HepG2 (cell line): ENCODE data around the gene STAT6. TPM values are rescaled to one million over a fixed set of nuclear protein-coding genes. Genes with fewer than 3 reads are reported as not detected.
"Not testable (repeated sequence)": the region's sequence is repeated elsewhere in the genome, so short reads cannot be mapped to it uniquely, and the experiment has no call there.

ENCODE experiments used
- ATAC-seq: fragments of 200-7000 bp; cut with Tn5 transposase; 3 replicates; pipeline ENCODE4 v1.9.1; 2020; ENCODE audit warnings: mild to moderate bottlenecking, moderate library complexity
- BruUV-seq: library from RNA; stranded (reverse); fragments of 400-500 nt; replicated peaks from 2 replicates; lab custom pipeline; 2021; lab: Mats Ljungman, UMichigan
- CTCF ChIA-PET: fragments of 300-600 bp; formaldehyde crosslinking; extraction: SDS; loops from one replicate; lab custom pipeline; 2021; ENCODE audit warnings: low total read pairs, inconsistent platforms, low intra/inter-chr PET ratio; lab: Yijun Ruan, JAX
- POLR2A ChIA-PET: fragments of 350-600 bp; sonication (Branson Sonifier 250); formaldehyde crosslinking; loops from one replicate; lab custom pipeline; 2020; ENCODE audit warnings: antibody characterized with exemption, inconsistent platforms; lab: Yijun Ruan, JAX
- DNase-seq: peaks from one replicate; pipeline ENCODE4 v3.0.0-alpha.2; 2015; ENCODE audit warnings: low spot score
- FAIRE-seq: peaks from 3 replicates; lab custom pipeline; 2011; peaks lifted over from hg19 to GRCh38; lab: Jason Lieb, UNC
- H2AFZ ChIP-seq: one replicate; pipeline ENCODE4 v1.6.1; 2011; ENCODE audit warnings: low read length, inconsistent platforms
- H3K27ac ChIP-seq: fragments of 300-600 bp; 3 replicates; pipeline ENCODE4 v1.8.0; 2011; ENCODE audit warnings: mixed run types, mild to moderate bottlenecking, mixed read lengths, low read length, inconsistent platforms; ENCODE audit not compliant: insufficient read depth; ENCODE audit errors: extremely low read length
- H3K27me3 ChIP-seq, 2 experiments: fragments of 200-600 bp in 1 of 2; 2 replicates in 1 of 2; 3 replicates in 1 of 2; pipeline versions ENCODE4 v1.6.0 to v1.8.0; 2011; ENCODE audit warnings: low read length in 2 of 2, mild to moderate bottlenecking in 2 of 2, moderate library complexity in 2 of 2, inconsistent platforms in 1 of 2; ENCODE audit not compliant: insufficient read depth in 2 of 2, control insufficient read depth in 1 of 2
- H3K36me3 ChIP-seq, 2 experiments: fragments of 200-600 bp in 1 of 2; replicated peaks in 1 of 2; 2 replicates in 1 of 2; 3 replicates in 1 of 2; pipeline versions ENCODE4 v1.5.1 to v1.8.0; 2011; ENCODE audit warnings: low read length in 2 of 2, inconsistent platforms in 1 of 2; ENCODE audit not compliant: insufficient read depth in 2 of 2, control insufficient read depth in 1 of 2
- H3K4me1 ChIP-seq: 2 replicates; pipeline ENCODE4 v1.5.1; 2012; ENCODE audit warnings: low read length, inconsistent platforms; ENCODE audit not compliant: insufficient read depth
- H3K4me2 ChIP-seq: 2 replicates; pipeline ENCODE4 v1.6.0; 2011; ENCODE audit warnings: low read depth, low read length, inconsistent platforms
- H3K4me3 ChIP-seq, 3 experiments: fragments of 200-600 bp in 1 of 3; sonication (generic), shearing (Covaris generic) in 1 of 3; replicated peaks in 1 of 3; 2 replicates each; pipeline ENCODE4 v1.5.1; 2011 to 2016; ENCODE audit warnings: low read length in 3 of 3, inconsistent platforms in 2 of 3, low read depth in 2 of 3, mild to moderate bottlenecking in 2 of 3, control low read depth in 1 of 3, mixed read lengths in 1 of 3; ENCODE audit not compliant: insufficient read depth in 1 of 3
- H3K79me2 ChIP-seq: one replicate; pipeline ENCODE4 v1.6.1; 2011; ENCODE audit warnings: low read length, inconsistent platforms; ENCODE audit not compliant: insufficient read depth
- H3K9ac ChIP-seq: 2 replicates; pipeline ENCODE4 v1.6.0; 2011; ENCODE audit warnings: mild to moderate bottlenecking, low read depth, low read length, inconsistent platforms; ENCODE audit not compliant: insufficient read depth
- H3K9me3 ChIP-seq: 2 replicates; pipeline ENCODE4 v1.5.1; 2012; ENCODE audit warnings: mild to moderate bottlenecking, low read length
- H4K20me1 ChIP-seq: 2 replicates; pipeline ENCODE4 v1.6.0; 2011; ENCODE audit warnings: inconsistent platforms, mild to moderate bottlenecking, low read length, moderate library complexity; ENCODE audit not compliant: insufficient read depth
- BRD4 ChIP-seq: sonication (generic); formaldehyde crosslinking; IDR thresholded peaks from 2 replicates; pipeline ENCODE4 v1.4.0; 2020; ENCODE audit warnings: missing genetic modification reagents
- DPF2 ChIP-seq: sonication (generic); formaldehyde crosslinking; IDR thresholded peaks from 2 replicates; pipeline ENCODE4 v1.4.0; 2020; ENCODE audit warnings: mild to moderate bottlenecking, low read depth, missing genetic modification reagents, borderline replicate concordance
- ELF4 ChIP-seq: sonication (generic); formaldehyde crosslinking; IDR thresholded peaks from 2 replicates; pipeline ENCODE4 v1.5.0; 2020; ENCODE audit warnings: missing genetic modification reagents, mild to moderate bottlenecking, moderate library complexity, borderline replicate concordance
- GATA4 ChIP-seq: sonication (generic); IDR thresholded peaks from 2 replicates; pipeline ENCODE4 v1.6.1; 2016; ENCODE audit warnings: antibody characterized with exemption, low read depth, borderline replicate concordance
- JUN ChIP-seq: sonication (generic); formaldehyde crosslinking; IDR thresholded peaks from 2 replicates; pipeline ENCODE4 v1.4.0; 2020; ENCODE audit warnings: mild to moderate bottlenecking, missing genetic modification reagents
- MIER2 ChIP-seq: IDR thresholded peaks from 2 replicates; pipeline ENCODE4 v1.6.1; 2016; ENCODE audit warnings: missing biosample characterization, missing genetic modification reagents
- MXD4 ChIP-seq: IDR thresholded peaks from 2 replicates; pipeline ENCODE4 v1.6.1; 2016; ENCODE audit warnings: mild to moderate bottlenecking, missing biosample characterization, missing genetic modification reagents
- NCOA1 ChIP-seq: sonication (generic); formaldehyde crosslinking; IDR thresholded peaks from 2 replicates; pipeline ENCODE4 v1.9.0; 2021; ENCODE audit warnings: missing genetic modification reagents
- TAF15 ChIP-seq: fragments of 200-400 bp; formaldehyde crosslinking; IDR thresholded peaks from one replicate; pipeline ENCODE4 v1.6.1; 2018; ENCODE audit warnings: mild to moderate bottlenecking, low read depth, low read length; ENCODE audit not compliant: poor library complexity, severe bottlenecking
- ZFP36L2 ChIP-seq: sonication (generic); formaldehyde crosslinking; IDR thresholded peaks from 2 replicates; pipeline ENCODE4 v1.4.0; 2020; ENCODE audit warnings: missing genetic modification reagents
- ZKSCAN8 ChIP-seq: IDR thresholded peaks from 2 replicates; pipeline ENCODE4 v1.6.1; 2016; ENCODE audit warnings: borderline replicate concordance, missing genetic modification reagents, missing compliant biosample characterization
- ZNF282 ChIP-seq: fragments of 450-650 bp; IDR thresholded peaks from 2 replicates; pipeline ENCODE4 v1.6.1; 2018; ENCODE audit not compliant: partially characterized antibody
- ZNF3 ChIP-seq: IDR thresholded peaks from 2 replicates; pipeline ENCODE4 v1.7.0; 2017; ENCODE audit warnings: inconsistent platforms
- ZNF367 ChIP-seq: sonication (generic); formaldehyde crosslinking; IDR thresholded peaks from 2 replicates; pipeline ENCODE4 v1.4.0; 2020; ENCODE audit warnings: missing genetic modification reagents, borderline replicate concordance
- ZNF572 ChIP-seq: sonication (generic); formaldehyde crosslinking; IDR thresholded peaks from 2 replicates; pipeline ENCODE4 v1.5.1; 2020; ENCODE audit warnings: mild to moderate bottlenecking, missing genetic modification reagents
- ZNF614 ChIP-seq: IDR thresholded peaks from 2 replicates; pipeline ENCODE4 v1.6.1; 2018; ENCODE audit warnings: missing biosample characterization, missing genetic modification reagents, inconsistent platforms, borderline replicate concordance
- ZNF674 ChIP-seq: sonication (generic); formaldehyde crosslinking; IDR thresholded peaks from 2 replicates; pipeline ENCODE4 v1.5.0; 2020; ENCODE audit warnings: low read depth, mild to moderate bottlenecking, missing genetic modification reagents
- ZNF746 ChIP-seq: sonication (generic); formaldehyde crosslinking; IDR thresholded peaks from 2 replicates; pipeline ENCODE4 v1.8.0; 2022; ENCODE audit warnings: mild to moderate bottlenecking, missing genetic modification reagents
- ZNF761 ChIP-seq: sonication (generic); formaldehyde crosslinking; conservative IDR thresholded peaks from 2 replicates; pipeline ENCODE4 v1.4.0; 2020; ENCODE audit warnings: mild to moderate bottlenecking, missing genetic modification reagents
- WGBS: methylation state at CpG from one replicate; pipeline ENCODE4 v1.1.6; 2017; ENCODE audit warnings: low lambda C conversion rate; 5-methylcytosine and 5-hydroxymethylcytosine counted together
- in situ Hi-C: cut with HindIII; loops from 2 replicates; pipeline ENCODE4 v1.10.0; 2017; ENCODE audit warnings: low pct_unique_long_range_greater_than_20kb; ENCODE audit not compliant: extremely low pct_ligation_motif_present
- intact Hi-C: fragments of 100-400 bp; cut with micrococcal nuclease; formaldehyde crosslinking; loops from one replicate; pipeline ENCODE4 v1.10.0; 2022; ENCODE audit not compliant: unreplicated experiment
- polyA plus RNA-seq, 8 experiments: library from polyadenylated mRNA; depleted of rRNA in 3 of 8; stranded (reverse) in 7 of 8; unstranded in 1 of 8; fragments of >200 nt; fragmentation: Illumina TruSeq in 4 of 8; extraction: Trizol in 4 of 8; gene quantifications; 2 replicates each; pipeline versions ENCODE4 v1.2.1 to v1.2.3, GENCODE V29; 2011 to 2016; ENCODE audit warnings: low read depth in 4 of 8, missing spikeins in 1 of 8, mixed read lengths in 1 of 8; ENCODE audit not compliant: insufficient read depth in 1 of 8
- total RNA-seq, 5 experiments: library from RNA; depleted of rRNA; stranded (reverse); fragments of >200 nt; fragmentation: Illumina TruSeq; extraction: Trizol; gene quantifications; 2 replicates each; pipeline ENCODE4 v1.2.3, GENCODE V29; 2016; ENCODE audit warnings: low read depth in 1 of 5
- TF ChIP-seq, protein P1 (sequence below): sonication (generic); formaldehyde crosslinking; IDR thresholded peaks from 2 replicates; pipeline ENCODE4 v1.8.0; 2022; ENCODE audit warnings: mild to moderate bottlenecking, missing genetic modification reagents, moderate library complexity
- TF ChIP-seq, protein P2 (sequence below): sonication (generic); formaldehyde crosslinking; IDR thresholded peaks from 2 replicates; pipeline ENCODE4 v1.5.1; 2020; ENCODE audit warnings: missing genetic modification reagents, mild to moderate bottlenecking, borderline replicate concordance

STAT6 gene
- total and polyA plus RNA-seq, 2 of the 13 experiments (the other 11 are each of a cell fraction or from before 2014, with no cell fraction given), result 28.0 to 62.2 TPM

DNA sequence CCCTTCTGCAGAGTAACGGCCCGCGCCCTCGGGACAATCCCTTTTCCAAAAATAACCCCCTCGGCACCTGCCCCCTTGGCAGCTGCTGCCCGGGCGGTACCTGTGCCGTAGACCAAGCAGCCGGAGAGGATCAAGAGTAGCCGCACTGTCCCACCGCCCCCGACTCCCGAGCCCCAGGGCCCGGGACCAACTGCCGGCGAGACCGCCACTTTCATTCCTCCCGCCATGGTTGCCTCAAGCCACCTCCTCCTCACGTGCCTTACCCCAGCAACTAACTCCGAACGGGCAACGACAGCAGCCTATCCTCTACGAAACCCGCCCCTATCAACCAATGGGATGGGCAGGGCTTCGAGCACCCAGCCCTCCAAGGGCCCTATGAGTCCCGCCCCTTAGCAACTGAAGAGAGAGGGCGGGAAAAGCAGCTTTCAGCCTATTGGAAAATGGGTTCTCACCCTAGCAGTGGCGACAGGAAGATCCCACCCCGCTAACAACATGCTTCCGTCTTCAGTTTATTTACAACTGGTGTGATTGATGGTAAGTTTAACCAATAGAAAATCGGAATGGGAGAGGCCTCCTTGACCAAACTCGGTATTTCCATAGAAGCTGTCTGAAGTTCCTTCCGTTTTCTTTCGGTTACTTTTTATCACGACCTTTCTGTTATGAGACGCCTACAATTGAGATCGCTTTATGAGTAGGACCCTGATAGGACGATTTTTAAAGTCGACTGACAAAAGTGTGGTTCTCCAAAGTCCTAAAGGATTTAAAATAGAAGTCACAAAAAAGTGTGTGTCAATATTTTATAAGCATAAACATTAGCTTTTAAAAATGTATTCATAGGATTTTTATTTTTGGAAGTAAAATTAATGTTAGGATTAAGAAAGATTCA is 32.4 kb downstream of the STAT6 start, which contains the start of gene NEMP1 (continued):
- TF ChIP-seq, protein P1, sequence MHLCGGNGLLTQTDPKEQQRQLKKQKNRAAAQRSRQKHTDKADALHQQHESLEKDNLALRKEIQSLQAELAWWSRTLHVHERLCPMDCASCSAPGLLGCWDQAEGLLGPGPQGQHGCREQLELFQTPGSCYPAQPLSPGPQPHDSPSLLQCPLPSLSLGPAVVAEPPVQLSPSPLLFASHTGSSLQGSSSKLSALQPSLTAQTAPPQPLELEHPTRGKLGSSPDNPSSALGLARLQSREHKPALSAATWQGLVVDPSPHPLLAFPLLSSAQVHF (CRISPR knock-in tag), result peak; percentile 44; the same call in 1 of the 2 replicates
- TF ChIP-seq TAF15, result peak; percentile 82
- no peak for TF ChIP-seq ZNF761 (CRISPR knock-in tag)
- TF ChIP-seq ZNF3 (CRISPR knock-in tag), result no peak
- no peak for TF ChIP-seq ZNF282
- TF ChIP-seq ZNF674 (CRISPR knock-in tag), result no peak
- TF ChIP-seq ZNF367, result no peak
- no peak for TF ChIP-seq ZFP36L2 (CRISPR knock-in tag)
- TF ChIP-seq, protein P2, sequence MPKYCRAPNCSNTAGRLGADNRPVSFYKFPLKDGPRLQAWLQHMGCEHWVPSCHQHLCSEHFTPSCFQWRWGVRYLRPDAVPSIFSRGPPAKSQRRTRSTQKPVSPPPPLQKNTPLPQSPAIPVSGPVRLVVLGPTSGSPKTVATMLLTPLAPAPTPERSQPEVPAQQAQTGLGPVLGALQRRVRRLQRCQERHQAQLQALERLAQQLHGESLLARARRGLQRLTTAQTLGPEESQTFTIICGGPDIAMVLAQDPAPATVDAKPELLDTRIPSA, result no peak
- no peak for TF ChIP-seq DPF2 (CRISPR knock-in tag)
- no peak; the same call in 1 of the 2 replicates for TF ChIP-seq ZNF614 (CRISPR knock-in tag)
- TF ChIP-seq MXD4 (CRISPR knock-in tag), result peak; percentile 35; the same call in 1 of the 2 replicates
- peak; percentile 47; the same call in 1 of the 2 replicates for TF ChIP-seq NCOA1 (CRISPR knock-in tag)
- no peak; the same call in 1 of the 2 replicates for TF ChIP-seq ZNF746
- TF ChIP-seq ELF4, result no peak; the same call in 1 of the 2 replicates
- TF ChIP-seq JUN, result no peak
- no peak for TF ChIP-seq BRD4
- no peak for TF ChIP-seq GATA4
- no peak for TF ChIP-seq MIER2 (CRISPR knock-in tag)
- no peak for TF ChIP-seq ZNF572 (CRISPR knock-in tag)
- no peak for TF ChIP-seq ZKSCAN8 (CRISPR knock-in tag)

DNA sequence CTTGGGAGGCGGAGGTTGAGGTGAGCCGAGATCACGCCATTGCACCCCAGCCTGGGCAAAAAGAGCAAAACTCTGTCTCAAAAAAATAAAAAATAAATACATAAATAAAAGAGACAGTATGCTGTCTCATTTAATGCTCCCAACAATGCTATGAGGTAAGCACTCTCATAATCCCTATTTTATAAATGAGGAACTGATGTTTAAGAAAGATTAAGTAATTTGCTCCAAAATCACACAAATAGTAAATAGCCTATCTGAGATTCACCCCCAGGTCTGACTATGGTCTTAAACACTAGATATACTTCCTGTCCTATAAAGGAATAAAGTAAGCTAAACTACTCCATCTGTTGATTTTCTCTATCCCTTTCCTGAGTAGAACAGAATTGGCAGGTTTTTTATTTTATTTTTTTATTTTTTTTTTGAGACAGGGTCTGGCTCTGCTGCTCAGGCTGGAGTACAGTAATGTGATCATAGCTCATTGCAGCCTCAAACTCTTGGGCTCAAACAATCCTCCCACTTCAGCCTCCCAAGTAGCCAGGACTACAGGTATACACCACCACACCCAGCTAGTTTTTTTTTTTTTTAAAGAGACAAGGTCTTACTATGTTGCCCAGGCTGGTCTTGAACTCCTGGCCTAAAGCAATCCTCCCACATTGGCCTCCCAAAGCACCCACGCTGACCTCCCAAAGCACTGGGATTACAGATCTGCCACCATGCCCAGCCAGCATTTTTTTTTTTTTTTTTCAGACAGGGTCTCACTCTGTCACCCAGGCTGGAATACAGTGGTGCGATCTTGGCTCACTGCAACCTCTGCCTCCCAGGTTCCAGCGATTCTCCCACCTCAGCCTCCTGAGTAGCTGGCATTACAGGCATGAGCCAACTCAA is 37.4 kb downstream of the STAT6 start:
- FAIRE-seq, H3K9me3 ChIP-seq, H3K4me1 ChIP-seq, intact Hi-C loops, ATAC-seq, H3K79me2 ChIP-seq, H3K4me3 ChIP-seq, H3K27me3 ChIP-seq, H2AFZ ChIP-seq, H3K27ac ChIP-seq, H3K9ac ChIP-seq, H3K4me2 ChIP-seq, BruUV-seq, H4K20me1 ChIP-seq, DNase-seq: not testable (repeated sequence)
- ChIA-PET POLR2A (interaction anchor here (1.5 to 6.1 kb wide), 4 partner anchors 13 to 54 kb away, joined by 4 to 118 read pairs (median 8); partner anchors contain the start of genes LRP1 and STAT6), CTCF (interaction anchor here (3.0 kb wide), 1 partner anchor 39 kb away, joined by 12 read pairs; no protein-coding TSS in a partner anchor)
- peaks cover 2 to 17% of the 10 kb centered on the region in 2 experiments; a peak in 3 of 5 replicates for H3K36me3 ChIP-seq
- 95% methylated on average over 6 of the region's 6 CpGs for WGBS
- in situ Hi-C loops, result loop anchor here (5.0 kb wide), 1 partner anchor 38 kb away; the partner anchor contains the start of gene STAT6
